Aorta (tissue), 5 donors: Measurements from ENCODE around the gene CEP19. TPM values are rescaled to one million over a fixed set of nuclear protein-coding genes. Genes with fewer than 3 reads are reported as not detected.
A peak's percentile ranks its signal among the peaks of the same experiment; 100 is the strongest.

Experiments used
- ATAC-seq: fragments of 200-7000 bp; cut with Tn5 transposase; one replicate; pipeline ENCODE4 v1.9.1; 2022; ENCODE audit warnings: moderate library complexity; ENCODE audit not compliant: low FRiP score
- DNase-seq, 2 donors: peaks; one replicate each; pipeline ENCODE4 v3.0.0-alpha.2; 2020
- H3K27ac ChIP-seq, 2 donors: one replicate each; pipeline ENCODE4 v1.5.1; 2013; ENCODE audit warnings: low read length in 2 of 2, mild to moderate bottlenecking in 2 of 2, moderate library complexity in 2 of 2, control low read depth in 1 of 2, inconsistent platforms in 1 of 2, low read depth in 1 of 2
- H3K27me3 ChIP-seq, 2 donors: one replicate each; pipeline ENCODE4 v1.6.1; 2013; ENCODE audit warnings: control low read depth in 1 of 2, low read length in 1 of 2, mild to moderate bottlenecking in 1 of 2, moderate library complexity in 1 of 2; ENCODE audit not compliant: insufficient read depth in 2 of 2, control insufficient read depth in 1 of 2
- H3K36me3 ChIP-seq, 2 donors: one replicate each; pipeline ENCODE4 v1.6.1; 2013; ENCODE audit warnings: control low read depth in 1 of 2, low read length in 1 of 2, mild to moderate bottlenecking in 1 of 2; ENCODE audit not compliant: insufficient read depth in 2 of 2, control insufficient read depth in 1 of 2
- H3K4me1 ChIP-seq, 2 donors: one replicate each; pipeline ENCODE4 v1.6.1; 2013; ENCODE audit warnings: low read length in 2 of 2, control low read depth in 1 of 2, mild to moderate bottlenecking in 1 of 2, moderate library complexity in 1 of 2; ENCODE audit not compliant: insufficient read depth in 2 of 2, control insufficient read depth in 1 of 2
- H3K4me3 ChIP-seq, 2 donors: one replicate each; pipeline ENCODE4 v1.5.1; 2013; ENCODE audit warnings: low read length in 2 of 2, control low read depth in 1 of 2, mild to moderate bottlenecking in 1 of 2
- H3K9me3 ChIP-seq: one replicate; pipeline ENCODE4 v1.6.1; 2013; ENCODE audit warnings: mild to moderate bottlenecking, low read length; ENCODE audit not compliant: control insufficient read depth
- WGBS, 2 donors: extraction: QIAGEN DNeasy Blood & Tissue Kit; methylation state at CpG; one replicate each; pipeline ENCODE4 v1.1.7; 2013; 5-methylcytosine and 5-hydroxymethylcytosine counted together
- intact Hi-C, 2 donors: fragments of 100-400 bp; cut with DNase I; formaldehyde crosslinking; loops; one replicate each; pipeline versions ENCODE4 v1.14.2 to v1.15.0; 2022
- polyA plus RNA-seq, 2 donors: library from polyadenylated mRNA; stranded (reverse); fragments of 200-250 nt; gene quantifications; one replicate each; pipeline ENCODE4 v1.2.3, GENCODE V29; 2013
- total RNA-seq, 2 donors: library from RNA; stranded (reverse); fragmentation: NEBNext Ultra II Directional; extraction: Animal tissue kit (Norgen Biotek cat#: 25700); gene quantifications; one replicate each; pipeline ENCODE4 v1.2.1, GENCODE V29; 2021
- donor health status: healthy with polysubstance abuse.
- donor health status: Bipolar disorder and iron deficiency.
- donor health status: DM: no; HTN: no; CAD: no.
- donor health status: DM: no; HTN: no; CAD: no.
- donor health status: DM: yes; HTN: yes; CAD: no.

CEP19 gene
- total and polyA plus RNA-seq, 4 donors, result 0.84 to 1.8 (median 1.4) TPM

GRCh38 chr3:196741249-196741889, 29.3 kb upstream of the CEP19 start:
- intact Hi-C loops, result no loop called here
- Histone ChIP-seq H3K36me3 (no peaks in the 10 kb centered on the region), H3K27me3 (no peaks in the 10 kb centered on the region), H3K4me1 (peaks cover 2 to 3% of the 10 kb centered on the region in 2 donors), H3K4me3 (peak overlapping the region; percentile 86 to 93), H3K27ac (peak overlapping the region; percentile 70 to 96), H3K9me3 (no peaks in the 10 kb centered on the region)
- WGBS, 2 donors, result 30 to 32% methylated on average over 5 of the region's 5 CpGs
- ATAC-seq (no peak), DNase-seq (no peak)

- Histone ChIP-seq H3K4me3 (peak overlapping the region; percentile 86 to 93), H3K27me3 (no peaks in the 10 kb centered on the region), H3K9me3 (no peaks in the 10 kb centered on the region), H3K27ac (peak overlapping the region; percentile 79 to 96), H3K36me3 (no peaks in the 10 kb centered on the region), H3K4me1 (peaks cover 2 to 3% of the 10 kb centered on the region in 2 donors)
- intact Hi-C loops, result no loop called here
- ATAC-seq (peak; percentile 27), DNase-seq (no peak)
- WGBS, 2 donors, result 0 to 1% methylated on average over 30 of the region's 30 CpGs
Measured at GRCh38 chr3:196740481-196741248, 28.6 kb upstream of the CEP19 start.

GRCh38 chr3:196739671-196740480, 27.8 kb upstream of the CEP19 start, which contains the start of gene PAK2:
TSS of gene PAK2 (plus strand) at chr3:196739857. CDS start at chr3:196782647, 42,790 bp downstream.
- WGBS, 2 donors, result 0 to 1% methylated on average over 56 to 86 of the region's 86 CpGs
- peak; percentile 98 for ATAC-seq
- no peaks in the 10 kb centered on the region for H3K9me3 ChIP-seq
- peaks cover 2 to 3% of the 10 kb centered on the region in 2 donors for H3K4me1 ChIP-seq
- peak within 1 kb of the TSS; percentile 86 to 93 for H3K4me3 ChIP-seq
- H3K27ac ChIP-seq, result peak within 1 kb of the TSS; percentile 79 to 96
- no peaks in the 10 kb centered on the region for H3K36me3 ChIP-seq
- H3K27me3 ChIP-seq, result no peaks in the 10 kb centered on the region
- intact Hi-C loops, result no loop called here
- peak; percentile 96 to 97 for DNase-seq

GRCh38 chr3:196737655-196738054, 25.6 kb upstream of the CEP19 start:
- H3K36me3 ChIP-seq, result no peaks in the 10 kb centered on the region
- intact Hi-C loops, result no loop called here
- no peak overlapping the region for H3K4me3 ChIP-seq
- DNase-seq (no peak), ATAC-seq (no peak)
- H3K9me3 ChIP-seq, result no peaks in the 10 kb centered on the region
- no peak overlapping the region for H3K27ac ChIP-seq
- H3K4me1 ChIP-seq, result peaks cover 0 to 2% of the 10 kb centered on the region in 2 donors
- H3K27me3 ChIP-seq, result no peaks in the 10 kb centered on the region
- WGBS, 2 donors, result 90% methylated on average over 6 of the region's 6 CpGs

- DNase-seq (no peak), ATAC-seq (no peak)
- H3K27ac ChIP-seq, result no peak overlapping the region
- H3K4me3 ChIP-seq, result no peak overlapping the region
- intact Hi-C loops, result no loop called here
- peaks cover 0 to 2% of the 10 kb centered on the region in 2 donors for H3K4me1 ChIP-seq
- H3K36me3 ChIP-seq, result no peaks in the 10 kb centered on the region
- WGBS, 2 donors, result 98 to 99% methylated on average over 4 of the region's 4 CpGs
- H3K9me3 ChIP-seq, result no peaks in the 10 kb centered on the region
- H3K27me3 ChIP-seq, result no peaks in the 10 kb centered on the region
Measured at GRCh38 chr3:196736670-196737374, 24.8 kb upstream of the CEP19 start.

GRCh38 chr3:196735751-196736150, 23.7 kb upstream of the CEP19 start:
- WGBS, 2 donors, result 86 to 90% methylated on average over 3 of the region's 3 CpGs
- H3K36me3 ChIP-seq, result no peaks in the 10 kb centered on the region
- no peak overlapping the region for H3K4me3 ChIP-seq
- no peaks in the 10 kb centered on the region for H3K9me3 ChIP-seq
- H3K27me3 ChIP-seq, result no peaks in the 10 kb centered on the region
- DNase-seq (no peak), ATAC-seq (no peak)
- H3K27ac ChIP-seq, result no peak overlapping the region
- no peaks in the 10 kb centered on the region for H3K4me1 ChIP-seq
- intact Hi-C loops, result no loop called here

- 91 to 93% methylated on average over 7 of the region's 7 CpGs for WGBS, 2 donors
- no peak overlapping the region for H3K4me3 ChIP-seq
- no peak for ATAC-seq
- no peaks in the 10 kb centered on the region for H3K4me1 ChIP-seq
- H3K36me3 ChIP-seq, result no peaks in the 10 kb centered on the region
- no peaks in the 10 kb centered on the region for H3K27me3 ChIP-seq
- intact Hi-C loops, result no loop called here
- H3K27ac ChIP-seq, result no peak overlapping the region
- H3K9me3 ChIP-seq, result no peaks in the 10 kb centered on the region
- DNase-seq, result no peak
Measured at GRCh38 chr3:196726788-196727675, 15.0 kb upstream of the CEP19 start.
